ENCODE data around the gene ZNF586.
A peak's percentile ranks its signal among the peaks of the same experiment; 100 is the strongest.

The ZNF586 gene

DNA sequence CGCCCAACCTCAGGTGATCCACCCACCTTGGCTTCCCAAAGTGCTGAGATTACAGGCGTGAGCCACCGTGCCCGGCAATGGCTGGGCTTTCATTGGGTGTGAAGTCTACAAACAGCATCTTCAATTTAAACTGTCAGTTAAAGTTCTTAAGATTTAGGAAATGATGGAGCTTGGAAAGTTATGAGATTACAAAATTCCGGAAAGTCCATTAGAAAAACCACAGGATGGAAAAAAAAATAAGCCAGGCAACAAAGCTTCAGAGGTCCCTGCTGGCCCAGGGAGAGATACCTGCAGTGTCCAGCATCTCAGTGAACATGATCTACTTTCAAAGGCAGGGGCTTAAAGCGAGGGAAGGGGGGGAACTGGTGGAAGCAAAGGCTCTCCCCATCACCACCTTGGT is 56.0 kb downstream of the ZNF586 start:
- DNase-seq, result no peak

GRCh38 chr19:57829316-57829715 is 59.8 kb downstream of the ZNF586 start:
- DNase-seq, result no peak

- peak; percentile 26 for DNase-seq
These were observed 60.7 kb downstream of the ZNF586 start, which contains the start of gene ZNF587B for GRCh38 chr19:57830071-57830602. ZNF587B (plus strand) TSS chr19:57830299; CDS start chr19:57830529, 230 bp downstream.
